DOHH2 (cell line): ENCODE measurements around the gene TAPBPL.

Experiments
- CTCF ChIP-seq: fragments of 200-600 bp; sonication (generic); IDR thresholded peaks from one replicate; pipeline ENCODE4 v1.5.1; 2014; ENCODE audit warnings: antibody characterized with exemption, mild to moderate bottlenecking, low read depth, low read length; ENCODE audit not compliant: poor library complexity, severe bottlenecking
- EZH2phosphoT487 ChIP-seq: fragments of 200-600 bp; sonication (generic); IDR thresholded peaks from 2 replicates; pipeline ENCODE4 v1.6.1; 2017; ENCODE audit warnings: borderline replicate concordance, mild to moderate bottlenecking, antibody characterized with exemption, low read length, moderate library complexity, mixed read lengths

- no peak for TF ChIP-seq CTCF
- TF ChIP-seq EZH2phosphoT487 = no peak
Observed at GRCh38 chr12:6463858-6464257, 12.0 kb downstream of the TAPBPL start.
